Activated CD8-positive, alpha-beta memory T cell treated with anti-CD3 and anti-CD28 coated beads, Interleukin-2, amount 10 ng/mL, durations not matched to agents 7 days and 5 days (primary cell): ENCODE data around the gene FFAR2. TPM values are rescaled to one million over a fixed set of nuclear protein-coding genes. Genes with fewer than 3 reads are reported as not detected.
"Not testable (repeated sequence)": the region's sequence is repeated elsewhere in the genome, so short reads cannot be mapped to it uniquely, and the experiment has no call there.

Experiments
- ATAC-seq: fragments of 150-1000 bp; cut with Tn5 transposase; one replicate; pipeline ENCODE4 v1.10.0; 2021; ENCODE audit warnings: moderate library complexity
- CTCF ChIA-PET: fragments of 350-600 bp; sonication (Branson Sonifier 250); formaldehyde crosslinking; loops from one replicate; lab custom pipeline; 2021; ENCODE audit warnings: antibody characterized with exemption; lab: Charles Lee
- DNase-seq: peaks from one replicate; pipeline ENCODE4 v3.0.0-alpha.2; 2020
- H3K27ac Mint-ChIP-seq: one replicate; pipeline ENCODE4 v1.8.0; 2021; ENCODE audit warnings: mild to moderate bottlenecking, mixed read lengths
- H3K27me3 Mint-ChIP-seq: one replicate; pipeline ENCODE4 v1.8.0; 2021; ENCODE audit warnings: mixed read lengths
- H3K36me3 Mint-ChIP-seq: one replicate; pipeline ENCODE4 v1.8.0; 2021; ENCODE audit warnings: mild to moderate bottlenecking, mixed read lengths
- H3K4me1 Mint-ChIP-seq: one replicate; pipeline ENCODE4 v1.8.0; 2021; ENCODE audit warnings: mixed read lengths
- H3K4me3 Mint-ChIP-seq: one replicate; pipeline ENCODE4 v1.8.0; 2021; ENCODE audit warnings: mild to moderate bottlenecking, moderate library complexity, mixed read lengths
- H3K9me3 Mint-ChIP-seq: one replicate; pipeline ENCODE4 v1.8.0; 2022; ENCODE audit warnings: low read depth, mixed read lengths
- total RNA-seq, 2 experiments: library from RNA; stranded (reverse); gene quantifications; one replicate each; pipeline ENCODE4 v1.2.3, GENCODE V29; 2021

FFAR2 gene
- total RNA-seq, 2 experiments from 2014 or later: not detected

DNA sequence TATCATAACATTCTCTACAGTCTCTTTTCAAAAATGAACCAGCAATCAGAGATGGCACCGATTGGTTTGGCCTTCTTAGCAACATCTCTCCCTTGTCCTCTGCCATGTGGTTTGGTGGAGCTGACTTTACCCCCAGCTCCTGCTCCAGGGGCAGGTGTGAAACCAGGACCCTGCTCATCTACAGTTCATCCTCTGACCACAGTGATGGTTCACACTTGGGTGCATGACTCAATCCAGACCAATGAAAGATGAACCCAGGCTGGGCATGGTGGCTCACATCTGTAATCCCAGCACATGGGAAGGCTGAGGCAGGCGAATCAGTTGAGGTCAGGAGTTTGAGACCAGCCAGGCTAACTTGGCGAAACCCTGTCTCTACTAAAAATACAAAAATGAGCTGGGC, 33.6 kb upstream of the FFAR2 start:
- no peaks in the 10 kb centered on the region for H3K9me3 Mint-ChIP-seq
- CTCF ChIA-PET: no interaction called here
- no peak for DNase-seq
- H3K27ac Mint-ChIP-seq: no peak overlapping the region
- H3K36me3 Mint-ChIP-seq: peaks cover 1% of the 10 kb centered on the region
- H3K4me1 Mint-ChIP-seq: peaks cover 2% of the 10 kb centered on the region
- peaks cover 41% of the 10 kb centered on the region for H3K27me3 Mint-ChIP-seq
- no peak for ATAC-seq
- H3K4me3 Mint-ChIP-seq: no peak overlapping the region

DNA sequence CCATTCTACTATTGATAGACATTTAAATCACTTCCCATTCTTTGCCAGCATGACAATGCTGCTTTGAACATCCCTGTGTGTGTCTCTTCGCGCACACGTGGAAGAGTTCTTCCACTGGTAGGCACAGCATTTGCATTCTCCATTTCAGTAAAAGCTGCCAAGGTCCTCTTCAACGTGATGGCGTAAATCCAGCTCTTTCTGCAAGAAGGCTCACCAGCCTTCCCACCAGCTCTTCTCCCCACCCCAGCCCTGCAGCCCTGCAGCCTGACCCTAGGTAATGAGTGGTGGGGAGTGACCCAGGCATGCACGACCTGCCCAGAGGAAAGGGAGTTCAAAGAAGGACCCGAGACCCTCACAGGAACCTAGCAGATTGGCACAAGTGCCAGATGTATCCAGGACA, 31.7 kb upstream of the FFAR2 start:
- no peak overlapping the region for H3K27ac Mint-ChIP-seq
- no peaks in the 10 kb centered on the region for H3K36me3 Mint-ChIP-seq
- no peaks in the 10 kb centered on the region for H3K9me3 Mint-ChIP-seq
- no peak for DNase-seq
- CTCF ChIA-PET: no interaction called here
- peaks cover 2% of the 10 kb centered on the region for H3K4me1 Mint-ChIP-seq
- no peak for ATAC-seq
- peaks cover 33% of the 10 kb centered on the region for H3K27me3 Mint-ChIP-seq
- no peak overlapping the region for H3K4me3 Mint-ChIP-seq

DNA sequence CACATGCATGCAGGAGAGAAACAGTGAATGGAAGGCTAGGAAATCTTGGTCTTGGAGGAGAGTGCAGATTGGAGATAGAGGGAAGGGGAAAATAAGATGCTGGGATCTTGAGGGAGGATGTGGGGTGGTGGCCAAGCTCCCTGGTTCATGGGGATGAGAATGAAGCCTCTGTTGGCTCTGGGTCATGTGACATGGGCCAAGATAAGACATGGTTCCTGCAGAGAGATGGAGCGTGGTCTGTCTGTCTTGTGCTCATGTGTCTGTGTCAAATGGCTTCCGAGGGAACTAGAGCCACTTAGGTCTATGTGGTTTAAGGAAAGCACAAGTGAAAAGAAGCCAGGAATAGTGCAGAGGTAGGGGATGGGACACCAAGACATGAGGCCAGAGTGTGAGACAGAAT, 30.8 kb upstream of the FFAR2 start:
- ATAC-seq: no peak
- Mint-ChIP-seq H3K36me3 (no peaks in the 10 kb centered on the region), H3K4me1 (peaks cover 2% of the 10 kb centered on the region), H3K27me3 (peaks cover 32% of the 10 kb centered on the region), H3K9me3 (no peaks in the 10 kb centered on the region), H3K27ac (no peak overlapping the region), H3K4me3 (no peak overlapping the region)
- CTCF ChIA-PET: interaction anchor here (1.3 kb wide), 1 partner anchor 16 kb away, joined by 4 read pairs; no protein-coding TSS in a partner anchor
- DNase-seq: no peak

DNA sequence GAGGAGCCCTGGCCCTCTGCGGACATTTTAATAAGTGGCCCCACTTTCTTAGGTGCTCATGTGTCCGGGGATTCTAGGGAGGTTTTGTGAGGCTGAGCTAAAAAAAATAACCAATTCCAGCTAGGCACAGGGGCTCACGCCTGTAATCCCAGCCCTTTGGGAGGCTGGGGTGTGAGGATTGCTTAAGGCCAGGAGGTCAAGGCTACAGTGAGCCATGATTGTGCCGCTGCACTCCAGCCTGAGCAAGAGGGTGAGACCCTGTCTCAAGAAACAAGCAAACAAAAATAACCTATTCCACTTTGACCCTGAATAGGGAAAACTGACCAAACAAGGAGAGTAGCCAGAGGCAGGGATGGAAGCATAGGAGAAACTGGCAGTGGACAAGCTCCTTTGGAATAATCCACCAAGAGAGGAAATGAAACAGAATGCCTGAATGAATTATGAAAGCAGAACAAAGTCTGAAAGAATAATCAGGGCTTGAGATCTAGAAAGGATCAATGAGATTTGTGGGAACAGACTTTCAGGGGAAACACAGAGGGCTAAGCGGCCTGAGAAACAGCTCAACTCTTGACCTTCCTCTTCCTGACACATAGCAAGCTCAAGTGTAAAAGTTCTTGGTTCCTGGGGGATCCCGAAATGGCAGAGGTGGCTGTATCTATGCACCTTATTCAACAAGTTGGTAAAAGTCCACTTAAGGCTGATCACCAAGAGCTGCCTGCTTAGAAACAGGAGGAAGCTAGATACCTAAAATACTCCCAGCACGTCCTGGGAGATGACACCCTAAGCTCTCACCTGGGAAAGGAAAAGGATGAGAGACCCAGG, 30.1 kb upstream of the FFAR2 start:
- Mint-ChIP-seq H3K4me3 (no peak overlapping the region), H3K27me3 (peaks cover 28% of the 10 kb centered on the region), H3K9me3 (no peaks in the 10 kb centered on the region), H3K4me1 (peaks cover 2% of the 10 kb centered on the region), H3K27ac (no peak overlapping the region), H3K36me3 (no peaks in the 10 kb centered on the region)
- ATAC-seq: no peak
- DNase-seq: no peak
- CTCF ChIA-PET: interaction anchor here (0.5 to 2.0 kb wide), 4 partner anchors 16 to 77 kb away, joined by 3 to 5 read pairs (median 4); no protein-coding TSS in a partner anchor

DNA sequence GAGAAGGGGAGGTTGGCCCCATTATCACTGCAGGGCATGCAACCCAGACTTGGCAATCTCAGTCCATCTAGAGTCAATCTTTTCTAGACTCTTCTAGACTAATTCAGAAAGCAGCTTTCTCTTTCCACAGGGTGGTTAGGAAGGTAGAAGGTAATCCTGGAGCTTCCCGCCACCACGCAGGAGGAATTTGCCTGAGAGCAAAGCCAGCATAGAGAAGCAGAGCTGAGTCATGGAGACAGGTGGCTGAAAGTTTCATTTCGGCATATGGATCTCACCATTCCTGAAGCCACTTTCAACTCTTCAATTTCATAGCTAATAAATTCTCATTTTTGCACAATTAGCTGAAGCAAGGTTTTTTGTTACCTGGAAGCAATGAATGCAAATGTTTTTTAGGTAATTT, 29.0 kb upstream of the FFAR2 start:
- Mint-ChIP-seq H3K4me1 (peaks cover 2% of the 10 kb centered on the region), H3K4me3 (no peak overlapping the region), H3K36me3 (no peaks in the 10 kb centered on the region), H3K27me3 (peaks cover 22% of the 10 kb centered on the region), H3K9me3 (no peaks in the 10 kb centered on the region), H3K27ac (no peak overlapping the region)
- CTCF ChIA-PET: interaction anchor here (2.0 kb wide), 1 partner anchor 76 kb away, joined by 5 read pairs; no protein-coding TSS in a partner anchor
- no peak for DNase-seq
- ATAC-seq: no peak

DNA sequence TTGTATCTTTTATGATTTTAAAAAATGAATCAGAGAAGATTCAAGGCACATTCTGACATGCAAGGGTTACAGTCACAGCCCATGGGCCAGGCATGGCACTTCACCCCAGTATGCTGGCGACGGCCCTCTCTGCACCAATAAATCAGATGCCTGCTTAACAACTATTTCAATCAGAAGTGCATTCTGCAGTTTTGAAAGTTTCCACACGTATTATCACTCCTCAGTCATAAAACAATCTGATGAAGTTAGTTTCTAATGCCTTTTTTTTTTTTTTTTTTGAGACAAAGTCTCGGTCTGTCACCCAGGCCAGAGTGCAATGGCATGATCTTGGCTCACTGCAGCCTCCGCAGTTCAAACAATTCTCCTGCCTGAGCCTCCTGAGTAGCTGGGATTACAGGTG, 28.3 kb upstream of the FFAR2 start:
- peaks cover 22% of the 10 kb centered on the region for H3K27me3 Mint-ChIP-seq
- no peak overlapping the region for H3K27ac Mint-ChIP-seq
- DNase-seq: no peak
- no peaks in the 10 kb centered on the region for H3K36me3 Mint-ChIP-seq
- CTCF ChIA-PET: interaction anchor here (1.0 to 2.0 kb wide), 2 partner anchors 28 to 75 kb away, joined by 4 to 5 read pairs; partner anchors contain the start of gene FFAR2
- no peaks in the 10 kb centered on the region for H3K4me1 Mint-ChIP-seq
- H3K4me3 Mint-ChIP-seq: no peak overlapping the region
- H3K9me3 Mint-ChIP-seq: no peaks in the 10 kb centered on the region
- ATAC-seq: no peak

DNA sequence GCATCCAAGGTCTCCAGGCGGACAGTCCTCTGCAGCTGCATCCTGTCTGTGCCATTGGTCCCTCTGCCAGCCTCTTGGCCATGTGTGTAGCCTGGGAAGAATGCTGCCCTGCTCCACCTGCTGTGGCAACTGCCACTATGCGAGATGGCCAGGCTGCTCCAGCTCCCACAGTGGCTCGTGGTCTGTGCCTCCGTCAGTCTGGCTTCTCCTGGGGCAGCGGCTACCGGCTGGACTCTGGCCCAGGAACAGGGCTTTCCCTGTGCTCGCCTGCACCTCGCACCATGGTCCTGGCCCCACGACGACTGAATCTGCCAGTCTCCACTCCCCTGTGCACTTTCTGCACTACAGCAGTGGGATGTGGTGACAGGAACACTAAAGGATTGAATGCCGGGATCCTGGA, 26.7 kb upstream of the FFAR2 start:
- Mint-ChIP-seq H3K9me3 (no peaks in the 10 kb centered on the region), H3K27ac (no peak overlapping the region), H3K36me3 (no peaks in the 10 kb centered on the region), H3K4me3 (no peak overlapping the region), H3K27me3 (peaks cover 14% of the 10 kb centered on the region), H3K4me1 (no peaks in the 10 kb centered on the region)
- CTCF ChIA-PET: no interaction called here
- no peak for ATAC-seq
- DNase-seq: no peak

DNA sequence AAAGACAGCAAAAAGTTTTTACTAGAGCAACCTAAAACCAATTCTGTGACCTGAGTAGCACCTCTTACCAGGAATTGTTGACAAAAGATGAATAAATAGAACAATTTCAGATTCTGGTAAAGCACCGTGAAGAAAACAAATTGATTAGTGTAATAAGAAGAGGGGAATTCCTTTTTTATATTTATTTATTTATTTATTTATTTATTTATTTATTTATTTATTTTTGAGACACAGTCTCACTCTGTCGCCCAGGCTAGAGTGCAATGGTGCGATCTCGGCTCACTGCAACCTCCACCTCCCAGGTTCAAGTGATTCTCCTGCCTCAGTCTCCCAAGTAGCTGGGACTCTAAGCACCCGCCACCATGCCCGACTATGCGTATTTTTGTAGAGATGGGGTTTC, 24.7 kb upstream of the FFAR2 start:
- not testable (repeated sequence) for ATAC-seq, H3K4me3 Mint-ChIP-seq, H3K27ac Mint-ChIP-seq, H3K4me1 Mint-ChIP-seq, DNase-seq, H3K27me3 Mint-ChIP-seq, H3K36me3 Mint-ChIP-seq, H3K9me3 Mint-ChIP-seq
- CTCF ChIA-PET: interaction anchor here (1.2 kb wide), 1 partner anchor 72 kb away, joined by 3 read pairs; no protein-coding TSS in a partner anchor

DNA sequence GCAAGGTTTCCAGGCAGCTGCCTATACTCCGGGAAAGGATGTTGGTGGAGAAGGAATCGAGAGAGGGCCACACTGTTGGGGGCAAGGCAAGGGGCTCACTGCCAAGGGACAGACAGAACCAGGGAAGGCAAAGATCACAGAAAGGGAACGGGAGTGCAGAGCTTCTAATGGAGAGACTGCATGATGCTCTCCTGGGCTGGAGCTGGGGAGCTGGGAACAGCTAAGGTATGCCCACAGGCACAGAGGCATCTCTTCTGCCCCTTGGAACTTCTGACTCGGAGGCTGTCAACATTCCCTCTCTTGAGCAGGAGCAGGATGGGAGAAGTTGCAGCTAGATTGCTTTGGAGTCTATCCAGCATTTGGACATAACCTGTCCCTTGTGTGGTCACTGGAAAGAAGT, 22.4 kb upstream of the FFAR2 start:
- H3K9me3 Mint-ChIP-seq: peaks cover 4% of the 10 kb centered on the region
- peaks cover 11% of the 10 kb centered on the region for H3K27me3 Mint-ChIP-seq
- ATAC-seq (no peak), DNase-seq (no peak)
- H3K4me1 Mint-ChIP-seq: peaks cover 2% of the 10 kb centered on the region
- H3K4me3 Mint-ChIP-seq: no peak overlapping the region
- H3K27ac Mint-ChIP-seq: no peak overlapping the region
- CTCF ChIA-PET: no interaction called here
- no peaks in the 10 kb centered on the region for H3K36me3 Mint-ChIP-seq

DNA sequence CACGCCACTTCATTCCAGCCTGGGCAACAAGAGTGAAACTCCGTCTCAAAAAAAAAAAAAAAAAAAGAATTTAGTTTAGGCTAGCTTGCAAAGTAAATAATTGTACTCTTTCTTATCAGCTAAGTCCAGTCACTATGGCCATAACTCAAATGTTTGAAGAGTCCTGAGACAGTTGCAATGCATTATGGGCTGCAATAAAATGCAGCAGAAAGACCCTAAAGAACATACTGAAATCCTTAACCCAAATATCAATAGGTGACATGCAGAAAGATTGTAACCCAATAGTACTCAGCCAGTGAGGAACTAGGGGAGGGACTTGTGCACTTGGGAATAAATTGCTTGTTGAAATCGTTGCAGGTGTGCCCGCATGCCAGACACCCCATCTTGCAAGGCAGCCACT, 20.9 kb upstream of the FFAR2 start:
- H3K27ac Mint-ChIP-seq: no peak overlapping the region
- H3K4me3 Mint-ChIP-seq: no peak overlapping the region
- ATAC-seq (no peak), DNase-seq (no peak)
- H3K4me1 Mint-ChIP-seq: peaks cover 7% of the 10 kb centered on the region
- peaks cover 13% of the 10 kb centered on the region for H3K27me3 Mint-ChIP-seq
- CTCF ChIA-PET: no interaction called here
- H3K9me3 Mint-ChIP-seq: peaks cover 12% of the 10 kb centered on the region
- peaks cover 3% of the 10 kb centered on the region for H3K36me3 Mint-ChIP-seq

DNA sequence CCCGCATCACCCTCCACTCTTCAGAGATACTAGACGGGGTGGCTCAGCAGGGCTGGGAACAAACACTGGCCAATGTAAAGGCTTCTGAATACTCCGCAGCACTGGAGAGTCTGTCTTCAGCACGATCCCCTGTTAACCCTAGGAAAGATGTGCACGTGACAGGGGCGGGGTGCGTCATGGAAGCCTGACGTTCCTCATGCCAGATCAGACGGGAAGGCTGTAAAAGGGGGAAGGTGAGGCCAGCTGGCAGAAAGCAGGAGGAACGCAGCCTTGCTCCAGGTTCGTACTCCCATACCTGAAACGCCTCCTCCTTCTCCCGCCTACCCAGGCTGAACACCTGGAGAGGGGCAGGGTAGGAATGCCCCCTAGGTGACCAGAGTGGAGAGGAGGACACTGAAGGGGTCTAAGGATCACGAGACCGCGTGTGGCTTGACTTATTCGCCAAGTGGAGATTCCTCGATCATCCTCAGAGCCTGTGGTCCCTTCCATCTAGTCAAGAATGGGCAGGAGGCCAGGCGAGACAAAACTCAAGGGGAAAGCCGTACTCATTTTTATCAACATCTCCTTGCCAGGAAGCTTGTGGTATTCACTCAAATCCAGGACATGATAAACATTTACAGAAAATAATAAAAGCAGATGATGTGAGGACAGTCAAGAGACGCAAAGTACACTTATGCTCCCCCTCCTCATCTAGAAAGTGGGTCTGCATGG, 18.2 kb upstream of the FFAR2 start:
- Mint-ChIP-seq H3K9me3 (peaks cover 12% of the 10 kb centered on the region), H3K27me3 (peaks cover 23% of the 10 kb centered on the region), H3K4me1 (peaks cover 7% of the 10 kb centered on the region), H3K27ac (no peak overlapping the region), H3K36me3 (peaks cover 3% of the 10 kb centered on the region), H3K4me3 (no peak overlapping the region)
- ATAC-seq (no peak), DNase-seq (no peak)
- CTCF ChIA-PET: no interaction called here

DNA sequence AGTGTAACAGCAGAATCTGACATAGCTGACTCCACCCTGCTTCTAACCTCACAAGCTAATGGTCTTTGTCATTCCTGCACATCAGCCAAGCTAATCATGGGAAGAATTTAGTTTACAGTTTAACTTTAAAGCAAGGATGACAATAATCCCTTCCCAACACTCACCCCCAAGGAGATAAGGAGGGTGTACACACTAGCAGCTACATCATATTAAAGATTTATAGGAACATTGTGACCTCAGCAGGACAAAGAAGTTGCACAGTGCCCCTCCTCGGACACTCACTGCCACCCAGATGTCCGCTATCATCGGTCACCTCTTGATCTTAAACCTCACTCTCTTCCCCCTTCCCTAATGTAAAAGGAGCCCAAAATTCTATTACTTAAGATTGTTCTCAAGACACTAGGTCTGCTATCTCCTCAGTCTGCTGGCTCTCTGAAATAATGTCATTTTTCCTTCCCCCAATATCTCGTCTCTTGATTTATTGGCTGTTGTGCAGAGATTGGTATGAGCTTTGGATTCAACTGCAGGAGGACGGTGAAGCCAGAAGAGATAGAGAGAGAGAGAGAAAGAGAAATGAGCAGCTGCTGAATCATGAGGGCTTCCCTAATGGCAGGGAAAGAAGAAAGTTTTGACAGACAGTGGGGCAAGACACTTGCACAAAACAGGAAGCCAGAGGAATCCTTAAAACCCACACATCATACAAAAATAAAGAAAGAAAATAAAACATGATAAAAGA, 17.5 kb upstream of the FFAR2 start:
- H3K27me3 Mint-ChIP-seq: peaks cover 23% of the 10 kb centered on the region

DNA sequence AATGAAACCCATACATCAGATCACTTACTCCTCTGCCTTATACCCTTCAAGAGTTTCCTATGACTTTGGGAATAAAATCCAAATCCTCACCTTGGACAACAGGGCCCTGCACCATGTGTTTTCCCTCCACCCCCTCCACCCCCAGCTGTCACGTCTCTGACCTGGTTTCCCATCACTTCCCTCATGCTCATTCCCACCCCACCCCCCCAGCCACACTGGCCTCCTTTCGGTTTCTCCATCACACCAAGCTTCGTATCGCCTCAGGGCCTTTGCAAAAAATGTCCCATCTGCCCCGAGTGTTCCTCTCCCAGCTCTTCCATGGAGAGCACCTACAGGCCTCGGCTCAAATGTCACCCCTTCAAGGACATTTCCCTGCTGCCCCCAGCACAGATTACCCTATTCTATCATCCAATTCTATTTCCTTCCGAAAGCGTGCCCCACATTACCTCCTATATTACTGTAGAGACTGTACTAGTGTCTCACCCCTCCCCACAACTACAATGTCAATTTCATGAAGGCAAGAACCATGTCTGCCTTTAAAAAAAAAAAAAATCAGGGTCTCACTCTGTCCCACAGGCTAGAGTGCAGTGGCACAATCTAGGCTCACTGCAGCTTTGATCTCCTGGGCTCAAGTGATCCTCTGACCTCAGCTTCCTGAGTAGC, 16.8 kb upstream of the FFAR2 start:
- Mint-ChIP-seq H3K9me3 (peaks cover 12% of the 10 kb centered on the region), H3K4me3 (no peak overlapping the region), H3K27me3 (peaks cover 23% of the 10 kb centered on the region), H3K27ac (no peak overlapping the region), H3K4me1 (peaks cover 13% of the 10 kb centered on the region), H3K36me3 (peaks cover 3% of the 10 kb centered on the region)
- no peak for ATAC-seq
- CTCF ChIA-PET: no interaction called here
- no peak for DNase-seq

More for the DNA sequence above, 17.5 kb upstream of the FFAR2 start:
- CTCF ChIA-PET: no interaction called here
- Mint-ChIP-seq H3K27ac (no peak overlapping the region), H3K4me1 (peaks cover 7% of the 10 kb centered on the region), H3K36me3 (peaks cover 3% of the 10 kb centered on the region), H3K4me3 (no peak overlapping the region), H3K9me3 (peaks cover 12% of the 10 kb centered on the region)
- no peak for DNase-seq
- ATAC-seq: no peak
